A549 (cell line): ENCODE measurements around the gene RAB4B.

Source experiments
- BHLHE40 ChIP-seq: IDR thresholded peaks from 2 replicates; pipeline ENCODE4 v1.6.1; 2012; ENCODE audit warnings: low read depth, low read length, inconsistent platforms
- CEBPB ChIP-seq, 2 experiments: fragments of >200 bp in 1 of 2; sonication (Bioruptor Twin) in 1 of 2; formaldehyde crosslinking in 1 of 2; IDR thresholded peaks; 2 replicates each; pipeline ENCODE4 v1.6.1; 2012 to 2016
- CTCF ChIP-seq: fragments of >200 bp; sonication (Bioruptor Twin); formaldehyde crosslinking; IDR thresholded peaks from 3 replicates; pipeline ENCODE4 v1.5.1; 2016
- EP300 ChIP-seq, 2 experiments: fragments of >200 bp; sonication (Bioruptor Twin); formaldehyde crosslinking; IDR thresholded peaks; 2 replicates in 1 of 2; 3 replicates in 1 of 2; pipeline ENCODE4 v1.6.1; 2016 to 2017
- JUNB ChIP-seq: fragments of >200 bp; sonication (Bioruptor Twin); formaldehyde crosslinking; IDR thresholded peaks from 2 replicates; pipeline ENCODE4 v1.6.1; 2016
- MAX ChIP-seq: IDR thresholded peaks from 2 replicates; pipeline ENCODE4 v1.6.1; 2012
- MAZ ChIP-seq: fragments of 150-350 bp; IDR thresholded peaks from 2 replicates; pipeline ENCODE4 v1.6.1; 2014; ENCODE audit warnings: antibody characterized with exemption, low read depth, low read length, borderline replicate concordance
- POLR2A ChIP-seq: IDR thresholded peaks from 2 replicates; pipeline ENCODE4 v1.6.1; 2012; ENCODE audit warnings: mild to moderate bottlenecking, low read length
- RAD21 ChIP-seq, 2 experiments: fragments of >200 bp in 1 of 2; sonication (Bioruptor Twin) in 1 of 2; formaldehyde crosslinking in 1 of 2; IDR thresholded peaks in 1 of 2; conservative IDR thresholded peaks in 1 of 2; 2 replicates in 1 of 2; 3 replicates in 1 of 2; pipeline ENCODE4 v1.6.1; 2012 to 2018; ENCODE audit warnings: inconsistent platforms in 1 of 2
- RFX5 ChIP-seq: fragments of 450-650 bp; IDR thresholded peaks from 2 replicates; pipeline ENCODE4 v1.7.1; 2014; ENCODE audit warnings: antibody characterized with exemption, mild to moderate bottlenecking, moderate library complexity
- TP53 ChIP-seq: fragments of 250-450 bp; sonication (Bioruptor Pico); IDR thresholded peaks from 2 replicates; pipeline ENCODE4 v1.5.0; 2021; ENCODE audit warnings: mild to moderate bottlenecking, moderate library complexity
- USF2 ChIP-seq: fragments of 450-650 bp; IDR thresholded peaks from 2 replicates; pipeline ENCODE4 v1.6.1; 2014; ENCODE audit warnings: antibody characterized with exemption
- ZNF302 ChIP-seq: fragments of 250-450 bp; sonication (Bioruptor Pico); IDR thresholded peaks from 2 replicates; pipeline ENCODE4 v1.9.0; 2021; ENCODE audit warnings: inconsistent platforms, mild to moderate bottlenecking, moderate library complexity

- TF ChIP-seq BHLHE40 (no peak), CTCF (no peak), EP300 (IDR thresholded peaks at IDR 0.05) (no peak), ZNF302 (no peak), TP53 (CRISPR knock-in tag) (no peak), USF2 (no peak), RFX5 (no peak), MAX (no peak), RAD21 (conservative IDR thresholded peaks at IDR 0.05 in 1 of 2, IDR thresholded peaks at IDR 0.05 in 1 of 2) (no peak), POLR2A (no peak), CEBPB (IDR thresholded peaks at IDR 0.05) (no peak), MAZ (no peak), JUNB (no peak)
Measured at GRCh38 chr19:40786060-40787037, 8.3 kb downstream of the RAB4B start.
